ENCODE measurements around the gene STAG1.
"Not testable (repeated sequence)": the region's sequence is repeated elsewhere in the genome, so short reads cannot be mapped to it uniquely, and the experiment has no call there.

Gene STAG1

GRCh38 chr3:136642711-136643110, 109.5 kb downstream of the STAG1 start:
- no peak for DNase-seq

- no peak for DNase-seq
Observed at GRCh38 chr3:136639069-136639468, 113.1 kb downstream of the STAG1 start.

GRCh38 chr3:136637176-136637575, 115.0 kb downstream of the STAG1 start:
- DNase-seq, result no peak

GRCh38 chr3:136634821-136635220, 117.4 kb downstream of the STAG1 start:
- no peak for DNase-seq

GRCh38 chr3:136632625-136633081, 119.5 kb downstream of the STAG1 start:
- DNase-seq, result no peak

GRCh38 chr3:136631424-136631823, 120.8 kb downstream of the STAG1 start:
- no peak for DNase-seq

- DNase-seq, result no peak
Observed at GRCh38 chr3:136630915-136631314, 121.3 kb downstream of the STAG1 start.

- DNase-seq, result no peak
Observed at GRCh38 chr3:136626493-136626892, 125.7 kb downstream of the STAG1 start.

GRCh38 chr3:136624894-136625815, 127.0 kb downstream of the STAG1 start:
- no peak for DNase-seq

- no peak for DNase-seq
Observed at GRCh38 chr3:136624371-136624770, 127.8 kb downstream of the STAG1 start.

GRCh38 chr3:136621628-136622027, 130.6 kb downstream of the STAG1 start:
- DNase-seq, result no peak

GRCh38 chr3:136620436-136620835, 131.7 kb downstream of the STAG1 start:
- no peak for DNase-seq

- not testable (repeated sequence) for DNase-seq
Observed at GRCh38 chr3:136617969-136618525, 134.1 kb downstream of the STAG1 start.

- no peak for DNase-seq
Observed at GRCh38 chr3:136617198-136617597, 135.0 kb downstream of the STAG1 start.

GRCh38 chr3:136612512-136612911, 139.7 kb downstream of the STAG1 start:
- DNase-seq, result no peak

GRCh38 chr3:136606990-136607389, 145.2 kb downstream of the STAG1 start:
- DNase-seq, result no peak

GRCh38 chr3:136606216-136606615, 146.0 kb downstream of the STAG1 start:
- DNase-seq, result not testable (repeated sequence)

- DNase-seq, result no peak
Observed at GRCh38 chr3:136604961-136605360, 147.2 kb downstream of the STAG1 start.

- DNase-seq, result no peak
Observed at GRCh38 chr3:136602818-136603217, 149.4 kb downstream of the STAG1 start.

- no peak for DNase-seq
Observed at GRCh38 chr3:136595913-136596697, 156.1 kb downstream of the STAG1 start.

GRCh38 chr3:136586580-136586979, 165.6 kb downstream of the STAG1 start:
- no peak for DNase-seq

- no peak for DNase-seq
Observed at GRCh38 chr3:136584728-136585127, 167.4 kb downstream of the STAG1 start.

- DNase-seq, result no peak
Observed at GRCh38 chr3:136583823-136584222, 168.4 kb downstream of the STAG1 start.

All from activated CD8-positive, alpha-beta memory T cell treated with anti-CD3 and anti-CD28 coated beads for 24 hours (primary cell).